Measurements from ENCODE around the gene MASP1. TPM values are rescaled to one million over a fixed set of nuclear protein-coding genes. Genes with fewer than 3 reads are reported as not detected.

MASP1 gene
- polyA plus RNA-seq, 1 donor from 2014 or later, result 0.19 TPM

DNA sequence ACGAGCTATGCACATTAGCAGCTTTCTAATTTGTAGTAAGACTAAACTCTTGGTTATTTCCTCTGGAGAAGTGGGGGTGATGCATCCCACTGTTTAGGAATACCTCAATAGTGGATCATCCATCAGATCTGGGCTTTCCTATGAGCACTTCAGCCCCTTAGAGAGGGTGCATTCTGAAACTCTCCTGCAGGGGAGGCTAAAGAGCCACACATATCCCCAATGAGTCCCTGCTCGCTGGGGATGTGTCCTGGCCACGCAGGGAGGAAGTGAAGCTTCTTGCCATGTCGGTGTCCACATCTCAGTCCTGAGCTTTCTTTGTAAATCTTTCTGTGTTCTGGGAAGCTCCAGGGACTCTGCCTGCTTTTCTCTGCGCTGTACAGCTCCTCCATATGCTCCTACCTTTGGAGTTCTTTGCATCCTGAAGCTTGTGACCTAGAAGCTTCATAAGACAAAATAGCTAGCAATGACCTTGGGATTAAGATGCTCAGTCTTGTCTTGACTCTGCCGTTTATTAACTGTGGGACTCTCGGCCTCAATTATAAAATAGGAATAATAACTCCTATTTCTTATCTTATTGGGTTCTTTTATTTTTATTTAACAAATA is 28.3 kb upstream of the MASP1 start:
- no peaks in the 10 kb centered on the region for H3K36me3 ChIP-seq (ENCODE audit: insufficient read depth, low read length)
- H3K9ac ChIP-seq (ENCODE audit: low read length), result no peak overlapping the region
- no peaks in the 10 kb centered on the region for H3K79me2 ChIP-seq (replicated peaks; ENCODE audit: insufficient read depth, low read length)
- H4K20me1 ChIP-seq (ENCODE audit: insufficient read depth), result no peaks in the 10 kb centered on the region
- no peak overlapping the region for H2AFZ ChIP-seq (ENCODE audit: low read depth, low read length)
- H3K4me3 ChIP-seq (ENCODE audit: low read length), result no peak overlapping the region
- no peak overlapping the region for H3K27ac ChIP-seq (ENCODE audit: low read length)
- no peaks in the 10 kb centered on the region for H3K9me2 ChIP-seq (ENCODE audit: insufficient read depth, low read length)
- no peaks in the 10 kb centered on the region for H3F3A ChIP-seq (ENCODE audit: insufficient read depth, low read length, poor library complexity, severe bottlenecking)
- H3K9me3 ChIP-seq (ENCODE audit: low read length), result no peaks in the 10 kb centered on the region
- no peak for TF ChIP-seq EP300 (conservative IDR thresholded peaks at IDR 0.05; ENCODE audit: poor library complexity, severe bottlenecking)
- no peak for TF ChIP-seq TAF1 (IDR thresholded peaks at IDR 0.05; ENCODE audit: low read depth)
- TF ChIP-seq, protein P1, sequence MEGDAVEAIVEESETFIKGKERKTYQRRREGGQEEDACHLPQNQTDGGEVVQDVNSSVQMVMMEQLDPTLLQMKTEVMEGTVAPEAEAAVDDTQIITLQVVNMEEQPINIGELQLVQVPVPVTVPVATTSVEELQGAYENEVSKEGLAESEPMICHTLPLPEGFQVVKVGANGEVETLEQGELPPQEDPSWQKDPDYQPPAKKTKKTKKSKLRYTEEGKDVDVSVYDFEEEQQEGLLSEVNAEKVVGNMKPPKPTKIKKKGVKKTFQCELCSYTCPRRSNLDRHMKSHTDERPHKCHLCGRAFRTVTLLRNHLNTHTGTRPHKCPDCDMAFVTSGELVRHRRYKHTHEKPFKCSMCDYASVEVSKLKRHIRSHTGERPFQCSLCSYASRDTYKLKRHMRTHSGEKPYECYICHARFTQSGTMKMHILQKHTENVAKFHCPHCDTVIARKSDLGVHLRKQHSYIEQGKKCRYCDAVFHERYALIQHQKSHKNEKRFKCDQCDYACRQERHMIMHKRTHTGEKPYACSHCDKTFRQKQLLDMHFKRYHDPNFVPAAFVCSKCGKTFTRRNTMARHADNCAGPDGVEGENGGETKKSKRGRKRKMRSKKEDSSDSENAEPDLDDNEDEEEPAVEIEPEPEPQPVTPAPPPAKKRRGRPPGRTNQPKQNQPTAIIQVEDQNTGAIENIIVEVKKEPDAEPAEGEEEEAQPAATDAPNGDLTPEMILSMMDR (IDR thresholded peaks at IDR 0.05; ENCODE audit: poor library complexity, severe bottlenecking), result peak; percentile 81
- peak; percentile 80 for TF ChIP-seq RAD21 (conservative IDR thresholded peaks at IDR 0.05)
- TF ChIP-seq EZH2 (IDR thresholded peaks at IDR 0.05; ENCODE audit: borderline replicate concordance, insufficient read depth, low read length, poor library complexity, severe bottlenecking), result no peak
- no peak for TF ChIP-seq POLR2AphosphoS5 (IDR thresholded peaks at IDR 0.05)
- TF ChIP-seq SMC3 (conservative IDR thresholded peaks at IDR 0.05; ENCODE audit: poor library complexity), result peak; percentile 87
- TF ChIP-seq REST (IDR thresholded peaks at IDR 0.05; ENCODE audit: borderline replicate concordance), result no peak
- TF ChIP-seq MXI1 (conservative IDR thresholded peaks at IDR 0.05; ENCODE audit: poor library complexity, severe bottlenecking), result no peak
- H3K4me2 ChIP-seq (ENCODE audit: low read length), result no peak overlapping the region
- H3K27me3 ChIP-seq (ENCODE audit: insufficient read depth, low read depth, low read length), result no peaks in the 10 kb centered on the region

DNA sequence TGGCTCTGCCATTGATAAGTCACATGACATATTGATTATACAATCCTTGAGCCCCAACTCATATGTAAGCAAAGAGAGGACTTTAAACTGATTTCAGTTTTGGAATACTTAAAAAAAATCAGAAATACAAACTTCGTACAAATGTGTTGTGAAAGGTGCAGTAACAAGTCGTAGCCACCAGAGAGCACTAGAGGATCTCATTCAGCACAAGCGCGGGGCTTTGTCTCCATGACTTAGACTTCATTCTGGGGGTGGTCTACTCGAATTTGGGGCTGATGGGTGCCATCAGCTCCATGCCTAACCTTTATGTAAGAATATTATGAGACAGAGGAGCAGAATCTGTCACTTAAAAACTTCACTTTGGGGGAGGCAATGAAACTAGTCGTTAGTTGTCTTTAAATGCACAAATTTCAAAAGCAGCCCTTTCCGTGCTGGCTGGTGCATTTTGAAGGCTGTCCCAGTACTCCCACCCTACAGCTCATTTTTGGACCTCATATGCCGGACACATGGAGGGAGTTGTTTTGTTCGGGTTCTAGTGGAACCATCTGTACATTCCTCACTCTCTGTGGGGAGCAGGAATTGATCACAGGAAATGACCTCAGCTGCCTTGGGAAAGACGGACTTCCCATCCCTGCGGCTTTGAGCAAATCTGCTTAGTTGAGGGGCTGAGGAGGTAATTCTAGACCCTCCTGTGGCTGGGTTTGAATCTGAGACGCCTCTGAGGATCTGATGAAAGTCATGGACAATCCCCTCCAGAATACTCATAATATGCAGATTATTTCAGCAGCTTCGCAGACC is 27.5 kb upstream of the MASP1 start:
- Histone ChIP-seq H3K9me2 (ENCODE audit: insufficient read depth, low read length) (no peaks in the 10 kb centered on the region), H3K9ac (ENCODE audit: low read length) (no peak overlapping the region), H3K36me3 (ENCODE audit: insufficient read depth, low read length) (no peaks in the 10 kb centered on the region), H3K4me3 (ENCODE audit: low read length) (no peak overlapping the region), H3K79me2 (replicated peaks; ENCODE audit: insufficient read depth, low read length) (no peaks in the 10 kb centered on the region), H3K4me2 (ENCODE audit: low read length) (no peak overlapping the region), H3K27ac (ENCODE audit: low read length) (no peak overlapping the region), H3F3A (ENCODE audit: insufficient read depth, low read length, poor library complexity, severe bottlenecking) (no peaks in the 10 kb centered on the region), H2AFZ (ENCODE audit: low read depth, low read length) (no peak overlapping the region), H3K9me3 (ENCODE audit: low read length) (no peaks in the 10 kb centered on the region), H3K27me3 (ENCODE audit: insufficient read depth, low read depth, low read length) (no peaks in the 10 kb centered on the region), H4K20me1 (ENCODE audit: insufficient read depth) (no peaks in the 10 kb centered on the region)
- no peak for TF ChIP-seq EZH2 (IDR thresholded peaks at IDR 0.05; ENCODE audit: borderline replicate concordance, insufficient read depth, low read length, poor library complexity, severe bottlenecking)
- TF ChIP-seq, protein P1 (IDR thresholded peaks at IDR 0.05; ENCODE audit: poor library complexity, severe bottlenecking), result peak; percentile 96
- peak; percentile 98 for TF ChIP-seq RAD21 (conservative IDR thresholded peaks at IDR 0.05)
- peak; percentile 100 for TF ChIP-seq SMC3 (conservative IDR thresholded peaks at IDR 0.05; ENCODE audit: poor library complexity)

Data from neural cell (in vitro differentiated cells).